Measurements from ENCODE around the gene GPBP1. TPM values are rescaled to one million over a fixed set of nuclear protein-coding genes. Genes with fewer than 3 reads are reported as not detected.
A peak's percentile ranks its signal among the peaks of the same experiment; 100 is the strongest.

The GPBP1 gene
- total RNA-seq, 2 donors from 2014 or later, result 46.5 to 73.8 TPM

GRCh38 chr5:57291894-57292293, 118.0 kb downstream of the GPBP1 start:
- no peaks in the 10 kb centered on the region for H3K27me3 ChIP-seq
- intact Hi-C loops (cut with DNase I), result no loop called here
- no peak for TF ChIP-seq CTCF (IDR thresholded peaks at IDR 0.05)
- no peak overlapping the region for H3K27ac ChIP-seq
- no peak overlapping the region for H3K9ac ChIP-seq (ENCODE audit: low read depth in 2 of 2, low read length in 2 of 2)
- H3K4me1 ChIP-seq, result no peaks in the 10 kb centered on the region
- H3K9me3 ChIP-seq, result no peaks in the 10 kb centered on the region
- no peak for DNase-seq
- no peaks in the 10 kb centered on the region for H3K36me3 ChIP-seq
- no peak overlapping the region for H3K4me3 ChIP-seq

DNA sequence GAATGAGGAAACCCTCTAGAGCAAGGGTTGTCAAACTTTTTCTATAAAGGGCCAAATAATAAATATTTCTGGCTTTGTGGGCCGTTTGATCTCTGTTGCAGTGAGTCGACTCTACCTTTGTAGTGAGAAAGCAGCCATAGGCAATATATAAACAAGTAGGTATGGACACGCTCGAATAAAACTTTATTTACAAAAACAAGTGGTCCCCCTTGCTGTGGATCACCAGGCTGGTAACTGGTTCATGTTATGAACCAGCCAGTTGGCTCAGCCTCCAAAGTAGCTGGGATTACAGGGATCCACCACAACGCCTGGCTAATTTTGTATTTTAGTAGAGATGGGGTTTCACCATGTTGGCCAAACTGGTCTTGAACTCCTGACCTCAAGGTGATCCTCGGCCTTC, 118.5 kb downstream of the GPBP1 start:
- no peaks in the 10 kb centered on the region for H3K36me3 ChIP-seq
- H3K27ac ChIP-seq, result no peak overlapping the region
- no peak overlapping the region for H3K9ac ChIP-seq (ENCODE audit: low read depth in 2 of 2, low read length in 2 of 2)
- no peak overlapping the region for H3K4me3 ChIP-seq
- no peaks in the 10 kb centered on the region for H3K9me3 ChIP-seq
- DNase-seq, result no peak
- H3K27me3 ChIP-seq, result no peaks in the 10 kb centered on the region
- intact Hi-C loops (cut with DNase I), result no loop called here
- no peak for TF ChIP-seq CTCF (IDR thresholded peaks at IDR 0.05)
- H3K4me1 ChIP-seq, result no peaks in the 10 kb centered on the region

- H3K4me3 ChIP-seq, result no peak overlapping the region
- intact Hi-C loops (cut with DNase I), result loop anchor here (5.0 kb wide), 2 partner anchors 479 to 1164 kb away; partner anchors contain the start of gene PLK2
- H3K27me3 ChIP-seq, result no peaks in the 10 kb centered on the region
- no peaks in the 10 kb centered on the region for H3K36me3 ChIP-seq
- H3K27ac ChIP-seq, result peak overlapping the region; percentile 6
- H3K9ac ChIP-seq (ENCODE audit: low read depth in 2 of 2, low read length in 2 of 2), result peak overlapping the region in 1 of 2 donors; percentile 53
- no peaks in the 10 kb centered on the region for H3K9me3 ChIP-seq
- no peaks in the 10 kb centered on the region for H3K4me1 ChIP-seq
- TF ChIP-seq CTCF (IDR thresholded peaks at IDR 0.05), result peak; percentile 69
- peak; percentile 98 for DNase-seq
Observed at GRCh38 chr5:57298295-57298984, 124.6 kb downstream of the GPBP1 start.

- H3K27ac ChIP-seq, result peak overlapping the region; percentile 6
- H3K9ac ChIP-seq (ENCODE audit: low read depth in 2 of 2, low read length in 2 of 2), result no peak overlapping the region
- no peaks in the 10 kb centered on the region for H3K27me3 ChIP-seq
- H3K9me3 ChIP-seq, result no peaks in the 10 kb centered on the region
- peak; percentile 33 for TF ChIP-seq CTCF (IDR thresholded peaks at IDR 0.05)
- peak; percentile 64 for DNase-seq
- intact Hi-C loops (cut with DNase I), result loop anchor here (5.0 kb wide), 2 partner anchors 478 to 1163 kb away; partner anchors contain the start of gene PLK2
- no peaks in the 10 kb centered on the region for H3K36me3 ChIP-seq
- no peak overlapping the region for H3K4me3 ChIP-seq
- no peaks in the 10 kb centered on the region for H3K4me1 ChIP-seq
Observed at GRCh38 chr5:57298985-57299491, 125.2 kb downstream of the GPBP1 start.

- intact Hi-C loops (cut with DNase I), result loop anchor here (5.0 to 10.0 kb wide), 3 partner anchors 477 to 1162 kb away; partner anchors contain the start of gene PLK2
- Histone ChIP-seq H3K27ac (no peak overlapping the region), H3K27me3 (no peaks in the 10 kb centered on the region), H3K4me1 (no peaks in the 10 kb centered on the region), H3K4me3 (no peak overlapping the region), H3K9me3 (no peaks in the 10 kb centered on the region), H3K9ac (ENCODE audit: low read depth in 2 of 2, low read length in 2 of 2) (no peak overlapping the region), H3K36me3 (no peaks in the 10 kb centered on the region)
- no peak for TF ChIP-seq CTCF (IDR thresholded peaks at IDR 0.05)
- no peak for DNase-seq
Observed at GRCh38 chr5:57299986-57300385, 126.1 kb downstream of the GPBP1 start.
